HEK293 (cell line): ENCODE data around the gene OOSP1.

Experiments used
- ZNF596 ChIP-seq: fragments of 450-650 bp; IDR thresholded peaks from 2 replicates; pipeline ENCODE4 v1.5.0; 2018; ENCODE audit warnings: missing biosample characterization, mild to moderate bottlenecking, missing genetic modification characterization, moderate library complexity
- TF ChIP-seq, protein P1 (sequence below): fragments of 450-650 bp; formaldehyde crosslinking; IDR thresholded peaks from 2 replicates; pipeline ENCODE4 v1.5.1; 2017; ENCODE audit warnings: missing biosample characterization, missing genetic modification characterization

- TF ChIP-seq ZNF596 = no peak
- TF ChIP-seq, protein P1, sequence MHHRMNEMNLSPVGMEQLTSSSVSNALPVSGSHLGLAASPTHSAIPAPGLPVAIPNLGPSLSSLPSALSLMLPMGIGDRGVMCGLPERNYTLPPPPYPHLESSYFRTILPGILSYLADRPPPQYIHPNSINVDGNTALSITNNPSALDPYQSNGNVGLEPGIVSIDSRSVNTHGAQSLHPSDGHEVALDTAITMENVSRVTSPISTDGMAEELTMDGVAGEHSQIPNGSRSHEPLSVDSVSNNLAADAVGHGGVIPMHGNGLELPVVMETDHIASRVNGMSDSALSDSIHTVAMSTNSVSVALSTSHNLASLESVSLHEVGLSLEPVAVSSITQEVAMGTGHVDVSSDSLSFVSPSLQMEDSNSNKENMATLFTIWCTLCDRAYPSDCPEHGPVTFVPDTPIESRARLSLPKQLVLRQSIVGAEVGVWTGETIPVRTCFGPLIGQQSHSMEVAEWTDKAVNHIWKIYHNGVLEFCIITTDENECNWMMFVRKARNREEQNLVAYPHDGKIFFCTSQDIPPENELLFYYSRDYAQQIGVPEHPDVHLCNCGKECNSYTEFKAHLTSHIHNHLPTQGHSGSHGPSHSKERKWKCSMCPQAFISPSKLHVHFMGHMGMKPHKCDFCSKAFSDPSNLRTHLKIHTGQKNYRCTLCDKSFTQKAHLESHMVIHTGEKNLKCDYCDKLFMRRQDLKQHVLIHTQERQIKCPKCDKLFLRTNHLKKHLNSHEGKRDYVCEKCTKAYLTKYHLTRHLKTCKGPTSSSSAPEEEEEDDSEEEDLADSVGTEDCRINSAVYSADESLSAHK = no peak
Measured at GRCh38 chr11:59918987-59919589, 19.1 kb upstream of the OOSP1 start.
